Mesodermal cell (in vitro differentiated cells): ENCODE results near the gene STX11.
A peak's percentile ranks its signal among the peaks of the same experiment; 100 is the strongest.

Source experiments
- H3K27ac ChIP-seq: 2 replicates; pipeline ENCODE4 v1.7.0; 2013; ENCODE audit warnings: mild to moderate bottlenecking, low read depth, low read length, moderate library complexity; ENCODE audit not compliant: severe bottlenecking
- H3K36me3 ChIP-seq: 2 replicates; pipeline ENCODE4 v1.7.1; 2013; ENCODE audit warnings: mild to moderate bottlenecking, low read length, moderate library complexity; ENCODE audit not compliant: control insufficient read depth, insufficient read depth
- H3K4me1 ChIP-seq: one replicate; pipeline ENCODE4 v1.7.1; 2013; ENCODE audit warnings: mild to moderate bottlenecking, low read length; ENCODE audit not compliant: insufficient read depth, control insufficient read depth, poor library complexity, severe bottlenecking
- H3K4me3 ChIP-seq: 2 replicates; pipeline ENCODE4 v1.7.0; 2013; ENCODE audit warnings: low read length, control low read depth, mild to moderate bottlenecking; ENCODE audit not compliant: insufficient read depth, poor library complexity, severe bottlenecking; ENCODE audit errors: extremely low read depth
- H3K9me3 ChIP-seq: 2 replicates; pipeline ENCODE4 v1.7.1; 2013; ENCODE audit warnings: mild to moderate bottlenecking, low read length, moderate library complexity; ENCODE audit not compliant: control insufficient read depth
- WGBS, 2 experiments: methylation state at CpG; one replicate each; pipeline ENCODE4 v1.1.5; 2013; ENCODE audit warnings: missing lambda C conversion rate in 2 of 2; ENCODE audit not compliant: insufficient coverage in 2 of 2; 5-methylcytosine and 5-hydroxymethylcytosine counted together

The STX11 gene

DNA sequence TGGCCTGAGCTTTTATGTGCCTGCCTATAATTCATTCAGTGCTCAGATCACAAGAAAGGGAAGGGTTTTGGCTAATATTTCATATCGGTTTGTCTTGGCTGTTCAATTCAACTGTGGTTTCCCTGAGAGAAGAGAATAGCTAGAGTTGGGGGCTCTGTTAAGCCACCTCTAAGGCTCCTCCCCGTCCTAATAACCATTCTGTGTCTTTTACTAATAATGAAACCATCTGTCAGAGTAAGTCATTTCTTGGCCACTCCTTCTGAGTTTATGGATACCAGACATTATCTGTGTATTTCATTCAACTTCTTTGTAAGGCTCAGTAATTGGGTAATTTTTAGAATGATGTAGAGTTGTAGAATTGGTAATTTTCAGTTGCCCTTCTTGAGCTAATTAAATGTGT lies 5.2 kb downstream of the STX11 start:
- H3K36me3 ChIP-seq = no peaks in the 10 kb centered on the region
- H3K9me3 ChIP-seq = no peaks in the 10 kb centered on the region
- no peak overlapping the region for H3K4me3 ChIP-seq
- WGBS, 2 experiments = 100% methylated on average over 1 of the region's 2 CpGs; no CpG with 5 or more reads in 1 of the 2 experiments
- no peak overlapping the region for H3K27ac ChIP-seq
- H3K4me1 ChIP-seq = peaks cover 11% of the 10 kb centered on the region

DNA sequence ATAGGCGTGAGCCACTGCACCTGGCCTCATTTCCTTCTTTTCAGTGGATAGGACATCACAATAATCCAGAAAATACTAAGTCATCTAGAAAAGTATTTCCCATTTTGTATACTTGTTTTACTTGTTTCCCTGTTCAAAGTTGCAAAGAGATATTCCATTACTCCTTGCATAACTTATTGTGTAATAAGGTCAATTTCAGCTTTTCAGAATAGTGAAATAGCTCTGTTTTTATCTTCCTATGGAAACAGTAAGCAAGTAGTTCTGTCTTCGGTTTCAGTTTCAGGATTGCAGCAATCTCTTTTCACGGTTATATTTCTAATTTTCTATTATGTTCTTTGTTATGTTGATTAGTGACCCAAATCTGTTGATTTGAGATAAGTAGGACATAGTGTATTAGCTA lies 6.0 kb downstream of the STX11 start:
- no CpG with 5 or more reads among the region's 3 CpGs for WGBS, 2 experiments
- no peaks in the 10 kb centered on the region for H3K36me3 ChIP-seq
- H3K4me3 ChIP-seq = no peak overlapping the region
- H3K9me3 ChIP-seq = no peaks in the 10 kb centered on the region
- H3K27ac ChIP-seq = no peak overlapping the region
- H3K4me1 ChIP-seq = peaks cover 11% of the 10 kb centered on the region

DNA sequence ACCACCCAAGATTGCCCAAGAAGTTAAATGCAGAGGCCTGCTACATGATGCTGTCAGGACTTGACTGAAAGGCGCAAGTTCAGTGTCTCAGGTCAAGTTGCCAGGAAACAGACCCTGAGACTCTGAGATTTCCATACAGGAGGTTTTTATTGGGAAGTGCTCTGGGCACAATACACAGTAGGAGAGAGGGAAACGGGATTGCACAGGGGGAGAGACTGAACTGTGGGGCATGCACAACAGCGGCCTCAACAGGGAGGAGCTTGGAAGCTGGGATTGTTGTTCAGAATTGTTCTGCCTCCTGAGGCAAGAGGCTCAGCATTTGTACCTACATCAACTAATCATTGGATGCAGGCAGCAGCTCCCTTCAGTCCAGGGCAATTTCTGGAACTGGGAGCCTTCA lies 6.7 kb downstream of the STX11 start:
- Histone ChIP-seq H3K9me3 (no peaks in the 10 kb centered on the region), H3K4me1 (peaks cover 11% of the 10 kb centered on the region), H3K4me3 (no peak overlapping the region), H3K36me3 (no peaks in the 10 kb centered on the region), H3K27ac (no peak overlapping the region)
- WGBS, 2 experiments = 90 to 93% methylated on average over 2 of the region's 3 CpGs

DNA sequence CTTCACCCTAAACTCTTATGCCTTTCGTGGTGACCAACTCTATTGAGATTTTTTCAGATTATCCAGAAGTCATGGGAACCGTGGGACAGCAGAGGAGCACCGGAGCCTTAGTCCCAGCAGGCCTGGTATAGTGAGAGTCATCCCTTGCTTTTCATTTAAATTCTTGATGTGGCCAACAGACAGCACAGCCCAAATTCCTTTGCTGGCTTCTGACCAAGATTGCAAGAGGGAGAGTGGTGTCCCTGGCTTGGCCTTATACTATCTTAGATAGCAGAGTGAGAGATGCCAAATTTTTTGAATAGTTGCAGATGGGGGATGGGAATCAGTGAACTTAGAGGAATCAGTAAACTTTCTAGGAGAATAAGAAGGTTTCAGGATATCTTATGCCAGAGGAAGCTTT lies 7.8 kb downstream of the STX11 start:
- Histone ChIP-seq H3K27ac (peak overlapping the region; percentile 85), H3K9me3 (no peaks in the 10 kb centered on the region), H3K4me1 (peaks cover 11% of the 10 kb centered on the region), H3K4me3 (no peak overlapping the region), H3K36me3 (no peaks in the 10 kb centered on the region)
- WGBS, 2 experiments = 30 to 37% methylated on average over 3 of the region's 3 CpGs

DNA sequence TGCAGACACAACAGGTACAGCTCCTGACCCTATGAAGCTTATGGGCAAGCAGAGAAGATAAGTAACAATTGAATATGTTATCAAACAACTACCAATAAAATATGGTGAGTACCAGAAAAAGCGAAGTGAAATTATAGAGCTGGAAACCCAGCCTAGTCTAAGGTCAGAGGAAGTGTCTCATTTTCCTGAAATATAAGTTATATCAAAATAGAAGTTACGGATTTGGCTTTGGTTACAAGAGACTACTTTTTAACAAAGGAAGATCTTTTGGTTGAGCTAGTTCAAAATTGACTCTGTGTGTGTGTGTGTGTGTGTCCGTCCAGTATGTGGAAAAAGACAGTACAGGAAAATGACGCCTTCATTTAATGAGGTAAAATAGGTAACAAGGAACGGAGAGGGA lies 8.9 kb downstream of the STX11 start:
- Histone ChIP-seq H3K9me3 (no peaks in the 10 kb centered on the region), H3K4me3 (no peak overlapping the region), H3K36me3 (no peaks in the 10 kb centered on the region), H3K27ac (peak overlapping the region; percentile 85), H3K4me1 (peaks cover 11% of the 10 kb centered on the region)
- WGBS, 2 experiments = 90 to 100% methylated on average over 1 to 2 of the region's 5 CpGs

DNA sequence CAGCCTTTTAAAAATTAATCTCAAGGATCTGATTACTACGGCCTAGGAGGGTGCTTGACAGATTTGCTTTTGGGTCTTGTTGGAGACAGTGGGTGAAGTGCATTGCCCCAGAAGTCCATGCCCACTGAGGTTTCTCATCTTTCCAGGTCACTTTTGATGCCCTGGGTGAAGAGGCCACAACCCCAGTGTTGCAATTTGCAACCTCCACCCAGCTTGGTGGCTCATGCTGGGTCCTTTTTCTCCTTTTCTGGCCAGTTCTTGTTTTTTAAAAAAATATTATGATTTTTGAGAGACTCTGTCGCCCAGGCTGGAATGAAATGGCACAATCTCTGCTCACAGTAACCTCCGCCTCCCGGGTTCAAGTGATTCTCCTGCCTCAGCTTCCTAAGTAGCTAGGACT lies 9.4 kb downstream of the STX11 start:
- Histone ChIP-seq H3K36me3 (no peaks in the 10 kb centered on the region), H3K4me1 (peaks cover 11% of the 10 kb centered on the region), H3K27ac (no peak overlapping the region), H3K9me3 (no peaks in the 10 kb centered on the region), H3K4me3 (no peak overlapping the region)
- WGBS, 2 experiments = no CpG with 5 or more reads among the region's 4 CpGs

DNA sequence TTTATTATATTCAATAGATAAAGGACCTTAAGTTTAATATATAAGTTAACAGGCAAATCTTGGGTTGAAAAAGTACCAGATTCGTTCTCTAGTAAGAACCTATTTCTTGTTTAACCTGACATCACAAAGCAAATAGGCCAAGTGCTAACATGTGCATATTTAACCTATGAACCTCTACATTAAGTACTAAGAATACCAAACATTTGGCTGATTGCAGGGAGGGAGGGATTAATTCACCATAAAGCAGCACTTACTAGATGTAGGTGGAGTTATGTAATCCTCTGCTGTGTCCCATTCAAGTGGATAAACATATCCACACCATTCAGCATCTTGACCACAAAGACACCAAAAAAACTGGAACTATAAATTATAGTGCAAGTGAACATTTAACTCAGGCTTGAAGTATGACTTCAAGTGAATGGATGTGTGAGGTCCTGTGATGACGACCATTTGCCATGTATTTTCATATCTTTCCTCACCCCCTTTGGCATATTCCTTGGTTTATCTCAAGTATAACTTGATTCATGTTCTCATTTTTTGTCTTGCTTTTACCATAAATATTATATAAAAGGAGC lies 10.2 kb downstream of the STX11 start:
- Histone ChIP-seq H3K27ac (no peak overlapping the region), H3K36me3 (no peaks in the 10 kb centered on the region), H3K4me3 (no peak overlapping the region), H3K4me1 (peaks cover 11% of the 10 kb centered on the region), H3K9me3 (no peaks in the 10 kb centered on the region)
- 60% methylated on average over 1 of the region's 2 CpGs; no CpG with 5 or more reads in 1 of the 2 experiments for WGBS, 2 experiments

DNA sequence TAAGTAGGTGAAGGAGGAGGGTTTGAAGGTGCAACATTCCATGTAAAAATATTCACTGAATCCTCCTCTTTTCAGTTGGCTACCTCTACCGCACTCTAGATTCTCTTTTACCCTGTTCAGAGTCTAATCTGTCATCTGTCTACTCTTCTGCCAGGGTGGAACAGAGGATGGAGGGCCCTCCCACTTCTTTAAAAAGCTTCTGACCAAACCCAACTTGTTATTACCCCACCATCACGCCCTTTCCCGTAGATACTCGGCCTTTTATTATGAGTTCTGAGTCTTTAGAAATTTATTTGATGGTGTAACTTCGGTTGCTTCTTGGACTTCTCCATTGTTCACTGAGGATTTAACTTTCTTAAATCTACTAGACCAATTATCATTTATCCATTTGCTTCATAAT lies 11.7 kb downstream of the STX11 start:
- WGBS, 2 experiments = 80% methylated on average over 1 of the region's 5 CpGs; no CpG with 5 or more reads in 1 of the 2 experiments
- no peak overlapping the region for H3K4me3 ChIP-seq
- peaks cover 10% of the 10 kb centered on the region for H3K4me1 ChIP-seq
- no peaks in the 10 kb centered on the region for H3K9me3 ChIP-seq
- H3K36me3 ChIP-seq = no peaks in the 10 kb centered on the region
- no peak overlapping the region for H3K27ac ChIP-seq

DNA sequence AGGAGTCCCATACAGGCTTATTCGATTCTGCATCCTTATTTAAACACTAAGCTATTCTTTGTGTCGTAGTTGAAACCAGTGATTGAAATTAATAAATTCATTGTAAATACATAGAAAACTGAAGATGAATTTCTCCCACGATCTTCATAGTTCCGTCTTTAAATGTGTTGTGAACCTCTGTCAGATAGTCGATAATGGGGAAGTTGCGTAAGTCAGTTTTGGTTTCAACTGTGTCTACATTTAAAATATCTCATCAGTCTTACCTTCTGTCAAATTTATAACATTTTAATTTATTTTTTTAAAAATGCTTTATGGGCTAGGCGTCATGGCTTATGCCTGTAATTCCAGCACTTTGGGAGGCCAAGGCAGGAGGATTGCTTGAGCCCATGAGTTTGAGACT lies 12.7 kb downstream of the STX11 start:
- no peaks in the 10 kb centered on the region for H3K9me3 ChIP-seq
- peaks cover under 1% of the 10 kb centered on the region for H3K4me1 ChIP-seq
- no peaks in the 10 kb centered on the region for H3K36me3 ChIP-seq
- no peak overlapping the region for H3K4me3 ChIP-seq
- no CpG with 5 or more reads among the region's 7 CpGs for WGBS, 2 experiments
- H3K27ac ChIP-seq = no peak overlapping the region

DNA sequence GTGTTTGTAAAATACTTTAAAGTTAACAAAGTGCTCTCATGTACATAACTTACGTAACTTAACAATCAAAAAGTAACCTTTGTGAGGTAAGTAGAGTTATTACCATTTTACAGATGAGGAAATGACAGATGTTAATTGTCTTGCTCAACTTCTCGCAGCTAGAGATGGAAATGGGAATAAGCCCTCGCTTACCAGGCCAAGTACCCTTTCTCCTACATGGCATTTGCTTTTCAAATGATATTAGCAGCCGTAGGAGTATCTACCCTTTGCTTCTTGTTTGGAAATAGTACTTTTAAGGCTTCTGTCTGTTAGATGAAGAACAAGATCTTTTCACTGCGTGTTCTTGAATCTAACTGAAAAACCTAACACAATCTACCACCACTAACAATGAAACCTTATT lies 15.5 kb downstream of the STX11 start:
- Histone ChIP-seq H3K4me3 (no peak overlapping the region), H3K9me3 (no peaks in the 10 kb centered on the region), H3K27ac (no peak overlapping the region), H3K4me1 (no peaks in the 10 kb centered on the region), H3K36me3 (no peaks in the 10 kb centered on the region)
- WGBS, 2 experiments = 100% methylated on average over 2 of the region's 5 CpGs; no CpG with 5 or more reads in 1 of the 2 experiments

DNA sequence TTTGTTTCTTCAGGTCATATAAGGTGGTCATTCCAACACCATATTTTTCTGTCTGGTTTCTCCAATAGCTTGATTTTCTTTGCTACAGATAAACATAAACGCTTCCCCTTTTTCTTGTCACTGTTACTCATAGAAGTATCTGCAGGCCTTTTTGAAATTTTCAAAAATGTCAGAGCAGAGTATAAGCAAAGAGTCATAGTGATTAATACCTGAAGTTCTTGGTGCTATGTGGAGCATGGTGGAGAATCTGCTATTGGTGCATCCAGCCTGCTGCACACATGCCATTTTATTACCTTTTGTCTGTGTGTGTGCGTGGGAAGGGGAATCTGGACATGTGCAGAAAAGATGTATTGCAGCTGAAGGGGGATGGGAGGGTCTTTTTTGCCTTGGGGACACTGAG lies 19.7 kb downstream of the STX11 start:
- H3K9me3 ChIP-seq = no peaks in the 10 kb centered on the region
- 80 to 83% methylated on average over 1 of the region's 2 CpGs for WGBS, 2 experiments
- no peak overlapping the region for H3K4me3 ChIP-seq
- H3K27ac ChIP-seq = no peak overlapping the region
- no peaks in the 10 kb centered on the region for H3K36me3 ChIP-seq
- no peaks in the 10 kb centered on the region for H3K4me1 ChIP-seq
